ENCODE results near the gene HLA-DPB1.
A peak's percentile ranks its signal among the peaks of the same experiment; 100 is the strongest.

HLA-DPB1 gene

GRCh38 chr6:33040157-33040556 is 35.6 kb upstream of the HLA-DPB1 start:
- H3K4me3 ChIP-seq (ENCODE audit: low read length): no peak overlapping the region
- no peak overlapping the region for H3K27ac ChIP-seq (ENCODE audit: low read length)
- no peaks in the 10 kb centered on the region for H3K27me3 ChIP-seq (replicated peaks; ENCODE audit: insufficient read depth, low read length)
- H3K4me1 ChIP-seq (ENCODE audit: low read length): peaks cover 4% of the 10 kb centered on the region; the same call in 1 of the 2 replicates
- TF ChIP-seq EZH2 (optimal IDR thresholded peaks at IDR 0.05; ENCODE audit: low read depth, low read length) (no peak), CTCF (IDR thresholded peaks at IDR 0.05; ENCODE audit: low read length) (no peak), EZH2phosphoT487 (IDR thresholded peaks at IDR 0.05; ENCODE audit: low read length) (no peak)
- H3K9me3 ChIP-seq (replicated peaks; ENCODE audit: insufficient read depth, low read length): no peaks in the 10 kb centered on the region
- H3K36me3 ChIP-seq (replicated peaks; ENCODE audit: insufficient read depth, low read length): no peaks in the 10 kb centered on the region
- H3F3A ChIP-seq (ENCODE audit: insufficient read depth, low read length): no peaks in the 10 kb centered on the region
- DNase-seq: peak; percentile 31
- no peak overlapping the region for H2AFZ ChIP-seq (ENCODE audit: low read length)
- no peaks in the 10 kb centered on the region for H3K79me2 ChIP-seq (ENCODE audit: low read length)
- H3K4me2 ChIP-seq (ENCODE audit: low read depth, low read length): no peak overlapping the region
- no peak overlapping the region for H3K9ac ChIP-seq (ENCODE audit: low read length)
- no peaks in the 10 kb centered on the region for H3K9me2 ChIP-seq (replicated peaks; ENCODE audit: insufficient read depth, low read length)
- no peaks in the 10 kb centered on the region for H4K20me1 ChIP-seq (ENCODE audit: insufficient read depth, low read length)

- H3F3A ChIP-seq (ENCODE audit: insufficient read depth, low read length): no peaks in the 10 kb centered on the region
- H3K4me3 ChIP-seq (ENCODE audit: low read length): no peak overlapping the region
- H2AFZ ChIP-seq (ENCODE audit: low read length): no peak overlapping the region
- no peaks in the 10 kb centered on the region for H3K36me3 ChIP-seq (replicated peaks; ENCODE audit: insufficient read depth, low read length)
- H3K4me1 ChIP-seq (ENCODE audit: low read length): no peaks in the 10 kb centered on the region
- no peaks in the 10 kb centered on the region for H4K20me1 ChIP-seq (ENCODE audit: insufficient read depth, low read length)
- no peak overlapping the region for H3K4me2 ChIP-seq (ENCODE audit: low read depth, low read length)
- H3K9me2 ChIP-seq (replicated peaks; ENCODE audit: insufficient read depth, low read length): no peaks in the 10 kb centered on the region
- no peak overlapping the region for H3K27ac ChIP-seq (ENCODE audit: low read length)
- H3K79me2 ChIP-seq (ENCODE audit: low read length): no peaks in the 10 kb centered on the region
- H3K9me3 ChIP-seq (replicated peaks; ENCODE audit: insufficient read depth, low read length): no peaks in the 10 kb centered on the region
- H3K27me3 ChIP-seq (replicated peaks; ENCODE audit: insufficient read depth, low read length): no peaks in the 10 kb centered on the region
- DNase-seq: no peak
- H3K9ac ChIP-seq (ENCODE audit: low read length): no peak overlapping the region
- peak; percentile 32 for TF ChIP-seq CTCF (IDR thresholded peaks at IDR 0.05; ENCODE audit: low read length)
- no peak for TF ChIP-seq EZH2 (optimal IDR thresholded peaks at IDR 0.05; ENCODE audit: low read depth, low read length)
These were observed 26.3 kb upstream of the HLA-DPB1 start for GRCh38 chr6:33049323-33050013.

GRCh38 chr6:33050014-33050810 is 25.6 kb upstream of the HLA-DPB1 start:
- H4K20me1 ChIP-seq (ENCODE audit: insufficient read depth, low read length): no peaks in the 10 kb centered on the region
- H3K27ac ChIP-seq (ENCODE audit: low read length): no peak overlapping the region
- H2AFZ ChIP-seq (ENCODE audit: low read length): no peak overlapping the region
- H3K36me3 ChIP-seq (replicated peaks; ENCODE audit: insufficient read depth, low read length): no peaks in the 10 kb centered on the region
- H3K27me3 ChIP-seq (replicated peaks; ENCODE audit: insufficient read depth, low read length): no peaks in the 10 kb centered on the region
- TF ChIP-seq EZH2 (optimal IDR thresholded peaks at IDR 0.05; ENCODE audit: low read depth, low read length): no peak
- TF ChIP-seq EZH2phosphoT487 (IDR thresholded peaks at IDR 0.05; ENCODE audit: low read length): no peak
- no peak for TF ChIP-seq CTCF (IDR thresholded peaks at IDR 0.05; ENCODE audit: low read length)
- H3K4me1 ChIP-seq (ENCODE audit: low read length): no peaks in the 10 kb centered on the region
- H3K9me3 ChIP-seq (replicated peaks; ENCODE audit: insufficient read depth, low read length): no peaks in the 10 kb centered on the region
- DNase-seq: no peak
- no peak overlapping the region for H3K4me2 ChIP-seq (ENCODE audit: low read depth, low read length)
- H3F3A ChIP-seq (ENCODE audit: insufficient read depth, low read length): no peaks in the 10 kb centered on the region
- H3K9me2 ChIP-seq (replicated peaks; ENCODE audit: insufficient read depth, low read length): no peaks in the 10 kb centered on the region
- no peak overlapping the region for H3K9ac ChIP-seq (ENCODE audit: low read length)
- H3K79me2 ChIP-seq (ENCODE audit: low read length): no peaks in the 10 kb centered on the region
- H3K4me3 ChIP-seq (ENCODE audit: low read length): no peak overlapping the region
